Esophagus muscularis mucosa (tissue), 4 donors: Measurements from ENCODE around the gene PLXNA4. TPM values are rescaled to one million over a fixed set of nuclear protein-coding genes. Genes with fewer than 3 reads are reported as not detected.

Experiments used
- DNase-seq: peaks from one replicate; pipeline ENCODE4 v3.0.0-alpha.2; 2017; ENCODE audit errors: extremely low spot score
- H3K27ac ChIP-seq, 4 donors: fragments of 200-600 bp; sonication (generic); replicated peaks in 1 of 4; 1 replicate in 3 of 4; 2 replicates in 1 of 4; pipeline ENCODE4 v1.5.1; 2016 to 2019; ENCODE audit warnings: mild to moderate bottlenecking in 1 of 4
- H3K27me3 ChIP-seq, 4 donors: fragments of 200-600 bp; sonication (generic); one replicate each; pipeline versions ENCODE4 v1.5.1 to v1.6.0; 2016 to 2019
- H3K36me3 ChIP-seq, 4 donors: fragments of 200-600 bp; sonication (generic); one replicate each; pipeline ENCODE4 v1.5.1; 2016 to 2019
- H3K4me1 ChIP-seq, 4 donors: fragments of 200-600 bp; sonication (generic); one replicate each; pipeline ENCODE4 v1.5.1; 2016 to 2019
- H3K4me3 ChIP-seq, 4 donors: fragments of 200-600 bp; sonication (generic); 1 replicate in 2 of 4; 2 replicates in 2 of 4; pipeline ENCODE4 v1.5.1; 2016 to 2019; ENCODE audit warnings: mild to moderate bottlenecking in 4 of 4, moderate library complexity in 1 of 4
- H3K9me3 ChIP-seq, 4 donors: fragments of 200-600 bp; sonication (generic); 1 replicate in 3 of 4; 2 replicates in 1 of 4; pipeline ENCODE4 v1.5.1; 2016 to 2019
- CTCF ChIP-seq, 3 experiments: fragments of 200-600 bp in 2 of 3; fragments of 450-650 bp in 1 of 3; sonication (generic) in 2 of 3; IDR thresholded peaks; one replicate each; pipeline ENCODE4 v1.5.1; 2017 to 2019; ENCODE audit warnings: antibody characterized with exemption in 3 of 3, mild to moderate bottlenecking in 2 of 3, moderate library complexity in 1 of 3
- EP300 ChIP-seq: sonication (generic); formaldehyde crosslinking; IDR thresholded peaks from one replicate; pipeline ENCODE4 v1.6.1; 2017; ENCODE audit warnings: antibody characterized with exemption
- POLR2A ChIP-seq: fragments of 450-650 bp; IDR thresholded peaks from one replicate; pipeline ENCODE4 v1.6.1; 2017; ENCODE audit warnings: antibody characterized with exemption, moderate library complexity, mild to moderate bottlenecking, low read depth
- POLR2AphosphoS5 ChIP-seq, 2 donors: sonication (generic); formaldehyde crosslinking; IDR thresholded peaks; one replicate each; pipeline ENCODE4 v1.6.1; 2017; ENCODE audit warnings: antibody characterized with exemption in 2 of 2
- WGBS: methylation state at CpG from one replicate; pipeline ENCODE4 v1.1.5; 2018; 5-methylcytosine and 5-hydroxymethylcytosine counted together
- intact Hi-C: fragments of 100-400 bp; cut with DNase I; formaldehyde crosslinking; loops from one replicate; pipeline ENCODE4 v1.15.1; 2023
- total RNA-seq, 4 donors: library from RNA; depleted of rRNA; stranded (reverse); fragments of >200 nt; gene quantifications; one replicate each; pipeline versions ENCODE4 v1.1.0 to v1.2.1, GENCODE V29; 2016

PLXNA4 gene
- total RNA-seq, 4 donors from 2014 or later: 5.0 to 9.5 (median 6.6) TPM

- 79% methylated on average over 10 of the region's 10 CpGs for WGBS
- no peaks in the 10 kb centered on the region for H3K4me1 ChIP-seq
- TF ChIP-seq CTCF (IDR thresholded peaks at IDR 0.05) (no peak), POLR2A (no peak), POLR2AphosphoS5 (IDR thresholded peaks at IDR 0.05) (no peak), EP300 (no peak)
- H3K27ac ChIP-seq: no peak overlapping the region
- no peak overlapping the region for H3K4me3 ChIP-seq
- H3K27me3 ChIP-seq: no peaks in the 10 kb centered on the region
- no peaks in the 10 kb centered on the region for H3K9me3 ChIP-seq
- no peaks in the 10 kb centered on the region for H3K36me3 ChIP-seq
- DNase-seq: no peak
- intact Hi-C loops: no loop called here
Observed at GRCh38 chr7:132102942-132103341, 473.3 kb downstream of the PLXNA4 start.

GRCh38 chr7:132102391-132102790, 473.9 kb downstream of the PLXNA4 start:
- intact Hi-C loops: no loop called here
- Histone ChIP-seq H3K36me3 (no peaks in the 10 kb centered on the region), H3K9me3 (no peaks in the 10 kb centered on the region), H3K4me3 (no peak overlapping the region), H3K27ac (no peak overlapping the region), H3K27me3 (no peaks in the 10 kb centered on the region), H3K4me1 (no peaks in the 10 kb centered on the region)
- 94% methylated on average over 3 of the region's 10 CpGs for WGBS
- no peak for DNase-seq
- TF ChIP-seq EP300 (no peak), POLR2A (no peak), POLR2AphosphoS5 (IDR thresholded peaks at IDR 0.05) (no peak), CTCF (IDR thresholded peaks at IDR 0.05) (no peak)

- Histone ChIP-seq H3K4me3 (no peak overlapping the region), H3K36me3 (no peaks in the 10 kb centered on the region), H3K4me1 (no peaks in the 10 kb centered on the region), H3K27ac (no peak overlapping the region), H3K27me3 (no peaks in the 10 kb centered on the region), H3K9me3 (no peaks in the 10 kb centered on the region)
- intact Hi-C loops: no loop called here
- 99% methylated on average over 6 of the region's 6 CpGs for WGBS
- TF ChIP-seq POLR2A (no peak), CTCF (IDR thresholded peaks at IDR 0.05) (no peak), POLR2AphosphoS5 (IDR thresholded peaks at IDR 0.05) (no peak), EP300 (no peak)
- DNase-seq: no peak
Observed at GRCh38 chr7:132100981-132101380, 475.3 kb downstream of the PLXNA4 start.

GRCh38 chr7:132100483-132100882, 475.8 kb downstream of the PLXNA4 start:
- H3K36me3 ChIP-seq: no peaks in the 10 kb centered on the region
- no peak overlapping the region for H3K27ac ChIP-seq
- intact Hi-C loops: no loop called here
- TF ChIP-seq EP300: no peak
- no peak for TF ChIP-seq POLR2A
- no peak for TF ChIP-seq POLR2AphosphoS5 (IDR thresholded peaks at IDR 0.05)
- TF ChIP-seq CTCF (IDR thresholded peaks at IDR 0.05): no peak
- no peaks in the 10 kb centered on the region for H3K9me3 ChIP-seq
- no peaks in the 10 kb centered on the region for H3K4me1 ChIP-seq
- H3K27me3 ChIP-seq: no peaks in the 10 kb centered on the region
- WGBS: 86% methylated on average over 3 of the region's 3 CpGs
- H3K4me3 ChIP-seq: no peak overlapping the region
- DNase-seq: no peak

- Histone ChIP-seq H3K9me3 (no peaks in the 10 kb centered on the region), H3K4me3 (no peak overlapping the region), H3K27ac (no peak overlapping the region), H3K36me3 (no peaks in the 10 kb centered on the region), H3K4me1 (no peaks in the 10 kb centered on the region), H3K27me3 (no peaks in the 10 kb centered on the region)
- TF ChIP-seq CTCF (IDR thresholded peaks at IDR 0.05): no peak
- no peak for TF ChIP-seq POLR2AphosphoS5 (IDR thresholded peaks at IDR 0.05)
- no peak for TF ChIP-seq EP300
- TF ChIP-seq POLR2A: no peak
- intact Hi-C loops: no loop called here
- no peak for DNase-seq
- 90% methylated on average over 2 of the region's 2 CpGs for WGBS
Observed at GRCh38 chr7:132099163-132099562, 477.1 kb downstream of the PLXNA4 start.
